Adipose tissue (tissue), 3 donors: ENCODE data around the gene SEC61A2. TPM values are rescaled to one million over a fixed set of nuclear protein-coding genes. Genes with fewer than 3 reads are reported as not detected.
"Not testable (repeated sequence)": the region's sequence is repeated elsewhere in the genome, so short reads cannot be mapped to it uniquely, and the experiment has no call there.

Source experiments
- H3K27ac ChIP-seq: one replicate; pipeline ENCODE4 v1.5.1; 2013; ENCODE audit warnings: low read depth, low read length
- WGBS, 3 donors: extraction: QIAGEN DNeasy Blood & Tissue Kit; methylation state at CpG; one replicate each; pipeline ENCODE4 v1.1.7; 2013; 5-methylcytosine and 5-hydroxymethylcytosine counted together
- polyA plus RNA-seq, 3 donors: library from polyadenylated mRNA; stranded (reverse); fragments of 200-250 nt; gene quantifications; one replicate each; pipeline ENCODE4 v1.2.3, GENCODE V29; 2013
- donor health status: healthy with polysubstance abuse.
- donor health status: Bipolar disorder and iron deficiency.
- donor health status: healthy.

SEC61A2 gene
- polyA plus RNA-seq, result 1 to 10 TPM; 1.3 to 2.9 (median 1.5) TPM

DNA sequence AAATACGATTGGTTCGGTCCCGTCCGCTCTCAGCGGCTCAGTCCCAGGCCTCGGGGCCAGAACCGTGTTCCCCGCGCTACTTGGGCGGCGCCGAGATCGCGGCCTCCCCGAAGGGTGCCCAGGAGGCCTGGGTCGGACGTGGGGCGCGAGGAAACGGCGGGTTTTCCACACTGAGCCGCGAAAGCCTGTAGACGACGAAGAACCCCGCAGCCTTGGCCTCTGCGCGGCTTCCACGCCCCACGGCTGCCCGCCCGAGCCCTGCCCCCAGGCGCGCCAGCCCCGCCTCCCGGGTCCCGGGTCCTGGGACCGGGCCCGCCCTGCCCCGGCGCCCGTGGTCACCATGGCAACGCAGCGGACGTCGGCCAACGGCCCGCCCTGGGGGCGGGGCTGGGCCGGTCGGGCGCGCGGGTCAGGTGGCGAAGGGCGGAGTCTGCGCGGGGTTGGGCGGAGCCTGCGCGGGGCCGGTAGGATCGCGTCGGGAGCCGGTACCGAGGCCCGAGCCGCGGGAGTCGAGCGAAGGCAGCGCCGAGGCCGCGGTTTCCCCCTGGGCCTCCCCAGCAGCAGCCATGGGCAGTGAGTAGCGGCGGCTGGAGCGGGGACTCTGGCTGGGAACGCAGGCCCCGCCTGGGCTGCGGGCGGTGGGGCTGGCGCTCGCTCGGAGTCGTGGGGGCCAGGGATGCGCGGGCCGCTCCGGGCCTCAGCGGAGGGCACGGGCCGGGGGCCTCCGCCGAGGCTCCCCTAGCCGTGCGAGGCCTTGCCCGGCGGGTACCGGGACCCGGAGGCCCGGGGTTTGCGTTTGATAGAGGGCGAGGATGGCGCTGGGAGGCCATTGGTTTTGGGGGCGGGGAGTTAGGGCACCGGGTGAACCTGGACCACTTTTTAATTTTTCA is at the start of gene SEC61A2:
TSS of gene SEC61A2 (plus strand) at position 456 of the 890 bp plus-strand sequence. CDS start at position 567, 111 bp downstream.
- WGBS, 3 donors, result 0 to 1% (median 1%) methylated on average over 89 to 108 of the region's 108 CpGs
- no peak within 1 kb of the TSS for H3K27ac ChIP-seq

DNA sequence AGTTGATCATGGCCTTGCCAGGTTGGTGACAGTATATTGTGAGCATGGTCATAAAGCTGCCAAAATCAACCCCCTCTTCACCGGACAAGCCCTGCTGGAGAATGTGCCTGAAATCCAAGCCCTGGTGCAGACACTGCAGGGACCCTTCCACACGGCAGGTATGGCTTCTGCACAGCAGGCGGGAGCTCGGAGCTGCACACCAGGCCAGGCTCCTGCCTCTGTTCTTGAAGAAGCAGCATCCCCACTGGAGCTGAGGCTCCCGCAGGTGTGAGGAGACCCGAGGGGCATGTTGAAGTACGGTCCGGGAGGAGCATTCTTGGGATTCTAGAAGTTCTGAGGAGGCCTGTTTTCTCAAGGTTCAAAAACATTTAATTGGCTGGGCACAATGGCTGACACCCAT is 48.0 kb upstream of the SEC61A2 start:
- WGBS, 3 donors, result 81 to 98% (median 93%) methylated on average over 8 of the region's 8 CpGs
- H3K27ac ChIP-seq, result no peak overlapping the region

DNA sequence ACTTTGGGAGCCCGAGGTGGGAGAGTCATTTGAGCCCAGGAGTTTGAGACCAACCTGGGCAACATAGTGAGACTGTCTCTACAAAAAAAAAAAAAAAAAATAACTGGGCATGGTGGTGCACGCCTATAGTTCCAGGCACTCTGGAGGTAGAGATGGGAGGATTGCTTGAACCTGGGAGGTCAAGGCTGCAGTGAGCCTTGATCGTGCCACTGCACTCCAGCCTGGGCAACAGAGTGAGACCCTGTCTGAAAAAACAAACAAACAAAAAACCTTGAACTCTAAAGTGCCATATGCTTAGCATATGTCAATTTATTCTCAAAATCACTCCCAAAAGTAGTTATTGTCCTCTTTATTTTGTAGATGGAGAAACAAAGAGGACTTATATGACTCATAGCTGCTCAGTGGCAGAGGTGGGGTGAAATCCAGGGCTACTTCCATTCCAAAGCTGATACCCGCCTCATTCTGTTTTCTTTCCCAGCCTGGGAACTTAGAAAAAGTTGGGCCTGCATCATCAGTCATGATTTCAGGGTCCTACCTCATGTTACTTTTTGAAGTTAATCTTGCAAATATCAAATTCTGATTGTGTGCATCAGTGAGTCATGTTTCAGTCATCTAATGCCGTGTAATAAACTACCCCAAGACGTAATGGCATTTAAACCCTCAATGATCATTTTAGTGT is 47.5 kb upstream of the SEC61A2 start:
- no peak overlapping the region for H3K27ac ChIP-seq
- 79 to 94% (median 85%) methylated on average over 6 of the region's 6 CpGs for WGBS, 3 donors

DNA sequence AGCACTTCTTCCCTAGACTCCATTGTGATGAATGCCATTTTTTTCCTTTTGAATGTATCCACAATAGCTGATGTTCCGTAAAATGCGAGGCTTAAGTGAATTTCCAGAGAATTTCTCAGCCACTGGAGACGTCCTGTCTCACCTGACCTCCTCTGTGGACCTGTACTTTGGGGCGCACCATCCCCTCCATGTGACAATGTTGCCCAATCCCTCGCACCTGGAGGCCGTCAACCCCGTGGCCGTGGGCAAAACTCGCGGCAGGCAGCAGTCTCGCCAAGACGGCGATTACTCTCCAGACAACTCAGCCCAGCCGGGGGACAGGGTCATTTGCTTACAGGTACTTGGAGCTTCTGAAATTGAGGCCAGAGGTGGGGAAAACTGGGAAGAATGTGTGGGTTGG is 40.6 kb upstream of the SEC61A2 start:
- WGBS, 3 donors, result 95 to 96% (median 95%) methylated on average over 14 of the region's 14 CpGs
- H3K27ac ChIP-seq, result no peak overlapping the region

DNA sequence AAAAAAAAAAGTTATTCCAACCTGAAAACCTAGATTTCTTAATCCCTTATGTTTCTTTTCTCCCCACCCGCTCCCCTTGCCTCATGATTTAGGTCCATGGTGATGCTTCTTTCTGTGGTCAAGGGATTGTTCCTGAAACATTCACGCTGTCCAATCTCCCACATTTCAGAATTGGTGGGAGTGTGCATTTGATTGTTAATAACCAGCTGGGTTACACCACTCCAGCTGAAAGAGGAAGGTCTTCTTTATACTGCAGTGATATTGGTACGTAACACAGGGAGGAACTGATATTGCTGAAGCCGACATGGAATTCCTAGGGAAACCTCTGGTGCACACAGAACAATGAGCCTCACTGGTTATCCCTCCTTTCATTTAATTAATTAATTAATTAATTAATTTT is 38.1 kb upstream of the SEC61A2 start:
- WGBS, 3 donors, result 83 to 97% (median 89%) methylated on average over 4 of the region's 4 CpGs
- H3K27ac ChIP-seq, result no peak overlapping the region

DNA sequence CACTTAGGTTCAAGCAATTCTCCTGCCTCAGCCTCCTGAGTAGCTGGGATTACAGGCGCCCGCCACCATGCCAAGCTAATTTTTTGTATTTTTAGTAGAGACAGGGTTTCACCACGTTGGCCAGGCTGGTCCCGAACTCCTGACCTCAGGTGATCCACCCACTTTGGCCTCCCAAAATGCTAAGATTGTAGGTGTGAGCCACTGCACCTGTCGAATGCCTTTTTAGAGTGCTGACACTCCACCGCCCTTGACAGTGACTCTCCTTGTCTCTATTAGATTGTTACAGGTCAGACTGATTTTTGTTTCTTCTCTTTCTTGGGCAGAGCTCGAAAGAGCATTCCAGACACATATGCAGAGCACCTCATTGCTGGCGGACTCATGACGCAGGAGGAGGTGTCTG is 32.1 kb upstream of the SEC61A2 start:
- H3K27ac ChIP-seq, result not testable (repeated sequence)
- WGBS, 3 donors, result 92 to 94% (median 93%) methylated on average over 9 of the region's 9 CpGs

DNA sequence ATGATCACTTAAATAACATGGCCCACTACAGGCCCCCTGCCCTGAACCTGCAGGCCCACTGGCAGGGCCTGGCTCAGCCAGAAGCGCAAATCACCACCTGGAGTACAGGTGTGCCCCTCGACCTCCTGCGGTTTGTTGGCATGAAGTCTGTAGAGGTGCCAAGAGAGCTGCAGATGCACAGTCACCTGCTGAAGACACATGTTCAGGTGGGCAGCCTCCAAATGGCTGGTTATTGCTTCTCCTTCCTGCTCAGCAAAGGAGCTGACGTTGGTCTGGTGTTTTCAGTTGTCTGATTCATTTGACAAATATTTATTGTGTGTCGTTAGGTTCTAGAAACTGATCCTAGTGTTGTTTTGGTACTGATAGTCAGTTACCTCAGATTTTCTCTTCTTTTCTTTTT is 31.7 kb upstream of the SEC61A2 start:
- 79 to 95% (median 87%) methylated on average over 5 of the region's 5 CpGs for WGBS, 3 donors
- H3K27ac ChIP-seq, result no peak overlapping the region

DNA sequence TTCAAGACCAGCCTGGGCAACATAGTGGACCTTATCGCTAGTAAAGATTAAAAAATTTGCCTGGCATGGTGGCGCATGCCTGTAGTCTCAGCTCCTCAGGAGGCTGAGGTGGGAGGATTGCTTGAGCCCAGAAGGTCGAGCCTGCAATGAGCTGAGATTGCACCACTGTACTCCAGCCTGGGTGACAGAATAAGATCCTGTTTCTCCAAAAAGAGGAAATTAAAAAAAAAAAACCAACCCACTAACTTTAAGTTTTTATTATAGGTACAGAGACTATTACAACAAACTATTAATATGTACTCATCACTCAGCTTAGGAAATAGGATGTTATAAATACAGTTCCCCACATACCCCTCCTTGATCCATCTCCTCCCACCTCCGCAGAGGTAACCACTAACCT is 30.5 kb upstream of the SEC61A2 start:
- WGBS, 3 donors, result 80 to 91% (median 86%) methylated on average over 4 of the region's 4 CpGs
- H3K27ac ChIP-seq, result no peak overlapping the region

DNA sequence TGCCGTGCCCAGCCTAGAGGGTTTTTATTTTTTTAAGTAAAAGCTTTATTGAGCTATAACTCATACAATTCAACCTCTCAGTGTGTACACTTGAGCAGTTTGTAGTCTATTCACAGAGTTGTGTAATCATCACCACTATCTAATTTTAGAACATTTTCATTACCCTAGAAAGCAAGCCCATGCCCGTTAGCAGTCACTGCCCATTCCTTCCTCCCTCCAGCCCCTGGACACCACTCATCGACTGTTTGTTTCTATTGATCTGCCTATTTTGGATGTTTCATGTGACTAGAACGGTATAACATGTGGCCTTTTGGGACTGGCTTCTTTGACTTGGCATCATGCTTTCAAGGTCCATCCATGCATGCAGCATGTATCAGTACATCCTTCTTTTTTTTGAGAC is 25.7 kb upstream of the SEC61A2 start:
- no peak overlapping the region for H3K27ac ChIP-seq
- 77 to 93% (median 78%) methylated on average over 4 of the region's 4 CpGs for WGBS, 3 donors

DNA sequence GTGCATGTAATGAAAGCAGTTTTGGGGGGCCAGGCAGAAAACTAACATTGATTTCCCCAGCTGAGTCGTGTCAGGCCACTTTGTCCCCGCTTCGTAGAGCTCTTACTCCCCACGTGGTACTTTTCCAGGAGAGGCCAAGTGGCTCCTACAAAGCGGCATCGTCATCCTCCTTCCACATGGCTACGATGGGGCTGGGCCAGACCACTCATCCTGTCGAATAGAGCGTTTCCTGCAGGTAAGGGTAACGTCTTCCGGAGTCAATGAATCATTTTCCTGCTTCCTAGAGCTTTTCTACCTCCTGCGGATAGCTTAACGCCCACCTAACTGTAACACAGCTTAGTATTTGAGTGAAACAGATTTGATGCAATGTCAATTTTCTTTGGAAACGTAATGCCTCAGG is 21.7 kb upstream of the SEC61A2 start:
- H3K27ac ChIP-seq, result no peak overlapping the region
- 78 to 87% (median 84%) methylated on average over 14 of the region's 14 CpGs for WGBS, 3 donors

DNA sequence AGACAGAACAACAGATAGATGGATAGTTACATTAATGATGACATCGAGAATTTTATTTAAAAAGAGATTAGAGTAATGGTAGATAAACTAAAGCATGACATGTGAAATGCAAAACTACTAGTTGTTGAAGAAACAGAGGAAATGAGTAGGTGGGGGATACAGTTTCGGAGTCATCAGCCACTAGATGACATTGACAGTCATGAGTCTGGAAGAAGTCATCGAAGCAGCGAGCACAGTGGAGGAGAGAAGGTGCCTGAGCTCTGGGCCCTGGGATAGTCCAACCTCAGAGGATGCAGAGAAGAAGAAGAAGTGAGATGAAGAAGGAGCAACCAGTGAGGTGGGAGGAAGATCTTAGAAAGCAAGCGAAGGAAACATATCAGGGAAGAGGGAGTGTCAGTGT is 20.2 kb upstream of the SEC61A2 start:
- no peak overlapping the region for H3K27ac ChIP-seq
- 96 to 98% (median 98%) methylated on average over 5 of the region's 5 CpGs for WGBS, 3 donors

DNA sequence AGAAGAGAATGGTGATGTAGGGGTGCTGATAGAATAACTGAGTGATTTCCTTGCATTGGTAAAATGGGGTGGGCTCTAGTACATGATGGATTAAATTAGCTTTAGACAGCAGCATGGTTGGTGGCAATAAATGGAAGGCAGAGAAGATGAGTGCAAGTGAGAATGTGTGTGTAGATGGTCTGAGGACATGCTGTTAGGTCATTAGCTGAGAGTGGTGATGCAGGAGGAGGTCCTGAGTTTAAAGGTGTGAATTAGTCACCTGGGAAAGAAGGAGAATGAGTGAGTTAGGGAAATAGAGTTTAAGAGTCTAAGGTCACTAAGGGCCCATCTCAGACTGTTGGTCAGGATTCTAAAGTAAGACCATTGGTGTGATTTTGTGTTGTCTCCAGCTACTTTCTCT is 17.9 kb upstream of the SEC61A2 start:
- H3K27ac ChIP-seq, result no peak overlapping the region

DNA sequence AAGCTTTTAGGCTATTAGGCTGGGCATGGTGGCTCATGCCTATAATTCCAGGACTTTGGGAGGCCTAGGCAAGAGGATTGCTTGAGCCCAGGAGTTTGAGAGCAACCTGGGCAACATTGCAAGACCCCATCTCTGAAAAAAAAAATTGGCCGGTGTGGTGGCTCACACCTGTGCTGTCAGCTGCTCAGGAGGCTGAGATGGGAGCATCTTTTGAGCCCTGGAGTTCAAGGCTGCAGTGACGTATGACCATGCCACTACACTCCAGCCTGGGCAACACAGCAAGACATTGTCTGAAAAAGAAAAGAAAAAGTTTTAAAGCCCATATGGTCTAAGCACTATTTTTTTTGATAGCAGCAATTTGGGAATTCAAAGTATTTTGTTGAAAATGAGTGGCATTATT is 15.8 kb upstream of the SEC61A2 start:
- H3K27ac ChIP-seq, result no peak overlapping the region
- WGBS, 3 donors, result 94 to 96% (median 96%) methylated on average over 2 of the region's 2 CpGs

DNA sequence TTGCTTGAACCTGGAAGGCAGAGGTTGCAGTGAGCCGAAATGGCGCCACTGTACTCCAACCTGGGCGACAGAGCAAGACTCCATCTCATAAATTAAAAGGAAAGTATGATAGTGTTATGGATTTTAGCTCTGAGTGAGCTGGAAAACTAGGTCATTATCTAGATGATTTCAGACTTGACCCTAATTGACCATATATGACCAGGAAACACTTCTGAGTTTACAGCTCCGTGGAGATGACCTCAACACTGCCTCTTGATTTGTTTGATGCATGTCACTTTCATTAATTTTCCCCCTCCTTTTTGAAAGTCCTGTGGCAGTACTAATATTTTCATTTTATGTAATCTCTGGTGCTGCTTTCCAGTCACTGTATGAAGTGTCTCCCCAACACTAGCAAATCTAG is 7.8 kb upstream of the SEC61A2 start:
- 84 to 88% (median 88%) methylated on average over 4 of the region's 4 CpGs for WGBS, 3 donors
- no peak overlapping the region for H3K27ac ChIP-seq

DNA sequence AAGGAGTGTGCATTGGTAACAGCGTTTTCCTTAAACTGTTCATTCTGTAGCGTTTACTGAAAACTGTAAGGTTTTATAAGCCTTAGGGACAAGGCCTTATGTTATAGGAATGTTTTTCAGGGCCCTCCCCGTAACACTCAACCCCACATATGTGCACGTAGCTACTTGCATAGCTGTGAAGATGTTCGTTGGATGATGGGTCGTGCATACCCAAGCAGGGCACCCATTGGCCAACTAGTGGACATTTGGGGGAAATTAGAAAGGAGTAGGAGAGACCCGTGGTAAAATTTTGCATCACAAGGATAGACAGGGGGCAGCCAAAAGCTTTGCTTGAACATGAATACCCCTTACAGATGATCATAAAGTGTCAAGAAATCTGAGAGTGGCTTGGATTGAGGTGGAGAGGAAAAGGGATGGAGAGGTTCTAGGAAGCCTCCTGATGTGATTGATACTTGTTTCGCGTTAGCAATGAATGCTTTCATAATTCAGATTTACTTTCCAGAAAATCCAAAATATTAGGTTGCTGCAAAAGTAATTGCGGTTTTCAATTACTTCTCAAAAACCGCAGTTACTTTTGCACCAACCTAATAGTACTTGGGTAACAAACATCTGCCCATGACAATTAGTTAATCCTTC is 878 bp downstream of the SEC61A2 start:
- no peak overlapping the region for H3K27ac ChIP-seq

DNA sequence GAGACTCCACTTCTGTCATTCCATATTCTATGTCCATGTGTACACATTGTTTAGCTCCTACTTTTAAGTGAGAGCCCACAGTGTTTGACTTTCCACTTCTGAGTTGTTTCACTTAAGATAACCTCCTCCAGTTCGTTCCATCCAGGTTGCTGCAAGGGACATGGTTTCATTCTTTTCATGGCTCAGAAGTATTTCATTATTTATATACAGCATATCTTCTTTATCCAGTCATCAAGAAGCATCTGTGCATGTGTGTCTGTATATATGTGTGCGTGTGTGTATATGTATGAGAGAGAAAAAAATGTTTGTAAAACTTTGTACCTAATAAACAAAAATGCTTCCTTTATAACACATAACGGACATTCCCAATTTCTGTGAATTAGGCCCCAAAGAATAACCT is 6.2 kb downstream of the SEC61A2 start:
- 82 to 91% (median 88%) methylated on average over 3 of the region's 3 CpGs for WGBS, 3 donors

More for the DNA sequence above, 878 bp downstream of the SEC61A2 start:
- 28 to 33% (median 29%) methylated on average over 11 of the region's 11 CpGs for WGBS, 3 donors

DNA sequence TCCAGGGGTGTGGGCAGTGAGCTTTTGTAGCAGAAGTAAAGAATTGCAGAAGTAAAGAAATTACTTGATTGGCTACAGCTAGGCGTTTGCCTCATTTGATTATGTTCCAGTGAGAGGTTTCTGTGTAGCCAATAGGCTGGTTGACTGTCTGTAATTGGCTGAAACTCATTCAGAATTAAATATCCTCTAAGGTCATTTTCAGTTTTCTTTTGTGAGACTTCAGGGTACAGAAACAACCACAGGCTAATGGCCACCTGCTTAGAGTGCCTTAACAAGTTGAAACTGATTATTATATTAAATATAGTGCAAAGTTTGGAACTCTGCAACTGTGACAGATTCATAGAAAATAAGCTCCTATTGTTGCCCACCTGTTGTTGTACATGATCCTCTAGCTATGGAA is 10.6 kb downstream of the SEC61A2 start:
- no peak overlapping the region for H3K27ac ChIP-seq
- 54 to 100% (median 90%) methylated on average over 1 of the region's 1 CpG for WGBS, 3 donors

More for the DNA sequence above, 6.2 kb downstream of the SEC61A2 start:
- no peak overlapping the region for H3K27ac ChIP-seq

DNA sequence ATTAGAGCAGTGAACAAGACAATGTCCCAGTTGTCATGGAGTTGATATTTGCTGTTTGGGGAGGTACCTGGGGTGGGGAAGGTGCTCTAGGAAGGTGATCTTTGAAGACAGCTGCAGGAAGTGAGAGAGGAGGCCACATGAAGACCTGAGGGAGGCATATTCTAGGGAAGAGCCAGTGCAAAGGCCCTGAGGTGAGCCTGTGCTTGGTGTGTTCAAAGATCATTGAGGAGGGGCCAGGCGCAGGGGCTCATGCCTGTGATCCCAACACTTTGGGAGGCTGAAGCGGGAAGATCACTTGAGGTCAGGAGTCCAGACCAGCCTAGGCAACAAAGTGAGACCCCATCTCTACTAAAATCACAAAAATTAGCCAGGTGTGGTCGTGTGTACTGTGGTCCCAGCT is 15.1 kb downstream of the SEC61A2 start:
- WGBS, 3 donors, result 94 to 97% (median 95%) methylated on average over 3 of the region's 3 CpGs
- no peak overlapping the region for H3K27ac ChIP-seq

DNA sequence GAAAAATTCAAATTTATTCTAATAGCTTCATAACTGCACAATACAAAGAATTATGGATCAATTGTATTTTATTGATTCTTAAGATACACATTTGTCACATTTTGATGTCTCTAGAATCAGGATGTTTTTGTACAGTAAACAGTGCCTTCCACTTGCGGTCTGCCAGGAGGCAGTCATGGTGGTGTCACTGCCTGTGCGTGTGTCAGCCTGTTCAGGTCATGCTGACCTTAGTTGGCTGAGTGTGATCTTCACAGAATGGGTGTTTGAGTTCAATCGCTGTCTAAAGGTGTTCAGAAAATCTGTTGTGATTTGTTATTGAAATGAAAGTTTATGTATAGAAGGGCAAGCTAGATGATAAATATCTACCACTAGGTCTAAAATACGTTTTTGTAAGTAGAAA is 20.7 kb downstream of the SEC61A2 start:
- no peak overlapping the region for H3K27ac ChIP-seq
- WGBS, 3 donors, result 71 to 80% (median 76%) methylated on average over 4 of the region's 4 CpGs
